GM23338 (cell line): Measurements from ENCODE around the gene SPATS2.

Experiments used
- CREB1 ChIP-seq: fragments of 250-450 bp; sonication (Bioruptor Pico); IDR thresholded peaks from 2 replicates; pipeline ENCODE4 v1.5.0; 2020; ENCODE audit warnings: low read depth, mild to moderate bottlenecking, moderate library complexity
- CTCF ChIP-seq, 2 experiments: fragments of 200-600 bp in 1 of 2; sonication (generic) in 1 of 2; conservative IDR thresholded peaks; 2 replicates each; pipeline versions ENCODE4 v1.5.1 to v1.6.1; 2016 to 2017; ENCODE audit warnings: antibody characterized with exemption in 2 of 2, low read depth in 2 of 2, mild to moderate bottlenecking in 2 of 2, moderate library complexity in 1 of 2
- EZH2 ChIP-seq: fragments of 200-600 bp; sonication (generic); IDR thresholded peaks from one replicate; pipeline ENCODE4 v1.8.0; 2017; ENCODE audit warnings: antibody characterized with exemption, mild to moderate bottlenecking, low read depth; ENCODE audit not compliant: unreplicated experiment
- EZH2phosphoT487 ChIP-seq: fragments of 200-600 bp; sonication (generic); IDR thresholded peaks from one replicate; pipeline ENCODE4 v1.8.1; 2018; ENCODE audit warnings: antibody characterized with exemption; ENCODE audit not compliant: unreplicated experiment
- POLR2AphosphoS5 ChIP-seq: IDR thresholded peaks from 2 replicates; pipeline ENCODE4 v1.6.1; 2016; ENCODE audit warnings: antibody characterized with exemption, low read depth
- REST ChIP-seq: IDR thresholded peaks from one replicate; pipeline ENCODE4 v1.6.1; 2018; ENCODE audit warnings: antibody characterized with exemption; ENCODE audit not compliant: unreplicated experiment
- ZNF114 ChIP-seq: fragments of 250-450 bp; sonication (Bioruptor Pico); IDR thresholded peaks from 2 replicates; pipeline ENCODE4 v1.5.0; 2020; ENCODE audit warnings: mild to moderate bottlenecking, moderate library complexity

GRCh38 chr12:49556391-49557186 is 189.3 kb downstream of the SPATS2 start:
- no peak for TF ChIP-seq CTCF (conservative IDR thresholded peaks at IDR 0.05; ENCODE audit: low read depth in 2 of 2)
- no peak for TF ChIP-seq REST
- TF ChIP-seq EZH2: no peak
- TF ChIP-seq EZH2phosphoT487: no peak
- TF ChIP-seq CREB1 (CRISPR knock-in tag): no peak
- TF ChIP-seq POLR2AphosphoS5: no peak; the same call in 1 of the 2 replicates
- no peak for TF ChIP-seq ZNF114 (CRISPR knock-in tag)
